ENCODE measurements around the gene CPAMD8.
"Not testable (repeated sequence)": the region's sequence is repeated elsewhere in the genome, so short reads cannot be mapped to it uniquely, and the experiment has no call there.

Gene CPAMD8

DNA sequence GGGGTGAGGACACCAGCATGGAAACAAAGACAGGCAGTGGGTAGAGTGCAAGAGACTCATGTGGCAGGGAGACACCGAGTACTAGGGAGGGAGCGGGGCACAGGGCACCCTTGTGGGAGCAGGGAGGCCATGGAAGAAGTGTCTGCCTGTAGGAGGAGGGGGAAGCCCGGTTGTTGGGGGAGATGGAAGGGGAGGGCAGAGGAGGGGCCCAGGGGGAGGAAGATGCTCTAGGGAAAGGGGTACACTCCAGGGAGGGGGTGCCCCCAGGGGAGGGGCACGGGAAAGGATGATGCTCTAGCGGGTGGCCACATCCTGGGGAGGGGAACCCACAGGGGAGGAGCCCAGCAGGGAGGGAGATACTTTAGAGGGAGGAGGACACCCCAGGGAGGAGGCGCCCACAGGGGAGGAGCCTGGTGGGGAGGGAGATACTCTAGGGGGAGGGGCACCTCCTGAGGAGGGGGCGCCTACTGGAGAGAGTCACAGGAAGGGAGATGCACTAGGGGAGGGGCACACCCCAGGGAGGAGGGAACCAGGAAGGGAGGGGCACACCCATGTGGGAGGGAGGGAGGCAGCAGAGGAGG lies 24.9 kb downstream of the CPAMD8 start:
- no peak for DNase-seq (ENCODE audit: low spot score)

DNA sequence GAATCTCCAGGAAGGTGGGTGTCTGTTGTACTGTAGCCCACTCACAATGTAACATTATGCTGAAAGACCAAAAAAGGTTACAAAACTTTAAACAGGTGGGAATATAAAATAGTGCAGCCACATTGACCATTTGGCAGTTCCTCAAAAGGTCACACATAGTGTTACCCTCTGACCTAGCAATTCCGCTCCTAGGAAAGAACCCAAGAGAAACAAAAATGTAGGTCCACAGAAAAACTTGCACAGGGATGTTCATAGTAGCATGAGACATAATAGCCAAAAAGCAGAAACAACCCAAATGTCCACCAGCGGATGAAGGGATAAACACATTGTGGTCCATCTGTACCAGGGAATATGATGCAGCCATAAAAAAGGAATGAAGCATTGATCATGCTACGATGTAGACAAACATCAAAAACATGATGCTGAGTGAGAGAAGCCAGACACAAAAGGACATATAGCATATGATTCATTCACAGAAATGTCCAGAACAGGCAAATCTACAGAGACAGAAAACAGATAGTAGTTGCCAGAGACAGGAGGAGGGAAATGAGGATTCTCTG lies 27.9 kb downstream of the CPAMD8 start:
- DNase-seq (ENCODE audit: low spot score), result no peak

DNA sequence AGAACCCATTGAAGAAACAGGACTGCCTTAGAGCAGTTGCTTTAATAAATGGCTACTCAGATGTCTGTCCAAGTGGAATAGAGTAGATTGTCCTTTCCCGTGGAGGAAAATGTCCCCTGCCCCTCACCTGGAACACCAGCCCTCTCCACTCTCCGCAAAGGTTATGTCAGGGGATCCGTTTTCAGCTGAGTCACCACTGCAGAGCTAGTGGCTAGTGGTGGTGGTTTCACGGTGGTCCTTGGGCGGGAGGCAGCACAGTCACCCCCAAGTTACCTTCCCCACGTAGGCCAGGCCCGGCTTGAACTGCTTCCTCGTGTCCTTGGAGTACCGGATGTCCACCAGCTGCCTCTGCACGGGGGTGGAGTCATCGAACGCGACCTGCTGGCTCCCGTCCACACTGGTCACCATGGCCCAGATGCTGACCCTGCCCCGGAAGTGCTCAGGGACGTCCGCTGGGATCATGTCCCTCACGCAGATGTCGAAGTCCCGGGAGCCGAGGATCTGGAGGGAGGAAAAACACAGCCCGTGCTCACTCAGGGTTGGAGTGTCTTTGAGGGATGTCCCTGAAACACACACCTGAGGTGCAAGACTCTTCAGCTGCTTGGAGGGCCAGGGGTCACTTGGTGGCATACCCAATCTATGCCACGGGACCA lies 29.6 kb downstream of the CPAMD8 start:
- not testable (repeated sequence) for DNase-seq (ENCODE audit: low spot score)

DNA sequence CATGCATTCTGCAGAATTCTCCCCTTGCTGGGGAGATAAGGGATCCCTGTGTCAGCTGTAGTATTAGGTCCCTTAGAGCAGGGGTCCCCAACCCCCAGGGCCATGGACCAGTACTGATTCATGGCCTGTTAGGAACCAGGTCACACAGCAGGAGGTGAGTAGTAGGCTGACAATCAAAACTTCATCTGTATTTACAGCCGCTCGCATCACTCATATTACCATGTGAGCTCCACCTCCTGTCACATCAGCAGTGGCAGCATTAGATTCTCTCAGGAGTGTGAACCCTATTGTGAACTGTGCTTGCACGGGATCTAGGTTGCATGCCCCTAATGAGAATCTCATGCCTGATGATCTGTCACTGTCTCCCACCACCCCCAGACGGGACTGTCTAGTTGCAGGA lies 37.9 kb downstream of the CPAMD8 start:
- no peak for DNase-seq (ENCODE audit: low spot score)

DNA sequence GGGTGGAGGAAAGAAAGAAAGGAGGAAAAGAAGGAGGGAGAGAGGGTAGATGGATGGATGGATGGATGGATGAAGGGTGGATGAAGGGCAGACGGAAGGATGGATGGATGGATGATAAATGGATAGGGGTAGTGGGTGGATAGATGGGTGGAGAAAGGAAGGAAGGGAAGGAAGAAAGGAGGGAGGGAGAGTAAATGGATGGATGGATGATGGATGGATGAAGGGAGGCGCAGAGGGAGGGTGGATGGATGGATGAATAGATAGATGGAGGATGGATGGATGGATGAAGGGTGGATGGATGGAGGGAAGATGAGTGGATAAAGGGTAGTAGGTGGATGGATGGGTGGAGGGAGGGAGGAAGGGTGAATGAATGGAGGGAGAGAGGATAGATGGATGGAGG lies 41.2 kb downstream of the CPAMD8 start:
- DNase-seq (ENCODE audit: low spot score), result no peak

DNA sequence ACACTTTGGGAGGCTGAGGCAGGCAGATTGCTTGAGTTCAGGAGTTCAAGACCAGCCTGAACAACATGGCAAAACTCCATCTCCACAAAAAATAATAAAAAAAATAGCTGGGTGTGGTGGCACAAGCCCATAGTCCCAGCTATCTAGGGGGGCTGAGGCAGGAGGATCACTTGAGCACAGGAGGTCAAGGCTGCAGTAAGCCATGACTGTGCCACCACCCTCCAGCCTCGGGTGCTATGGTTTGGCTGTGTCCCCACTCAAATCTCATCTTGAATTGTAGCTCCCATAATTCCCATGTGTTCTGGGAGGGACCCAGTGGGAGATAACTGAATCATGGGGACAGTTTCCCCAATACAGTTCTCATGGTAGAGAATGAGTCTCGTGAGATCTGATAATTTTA lies 44.0 kb downstream of the CPAMD8 start:
- DNase-seq (ENCODE audit: low spot score), result not testable (repeated sequence)

DNA sequence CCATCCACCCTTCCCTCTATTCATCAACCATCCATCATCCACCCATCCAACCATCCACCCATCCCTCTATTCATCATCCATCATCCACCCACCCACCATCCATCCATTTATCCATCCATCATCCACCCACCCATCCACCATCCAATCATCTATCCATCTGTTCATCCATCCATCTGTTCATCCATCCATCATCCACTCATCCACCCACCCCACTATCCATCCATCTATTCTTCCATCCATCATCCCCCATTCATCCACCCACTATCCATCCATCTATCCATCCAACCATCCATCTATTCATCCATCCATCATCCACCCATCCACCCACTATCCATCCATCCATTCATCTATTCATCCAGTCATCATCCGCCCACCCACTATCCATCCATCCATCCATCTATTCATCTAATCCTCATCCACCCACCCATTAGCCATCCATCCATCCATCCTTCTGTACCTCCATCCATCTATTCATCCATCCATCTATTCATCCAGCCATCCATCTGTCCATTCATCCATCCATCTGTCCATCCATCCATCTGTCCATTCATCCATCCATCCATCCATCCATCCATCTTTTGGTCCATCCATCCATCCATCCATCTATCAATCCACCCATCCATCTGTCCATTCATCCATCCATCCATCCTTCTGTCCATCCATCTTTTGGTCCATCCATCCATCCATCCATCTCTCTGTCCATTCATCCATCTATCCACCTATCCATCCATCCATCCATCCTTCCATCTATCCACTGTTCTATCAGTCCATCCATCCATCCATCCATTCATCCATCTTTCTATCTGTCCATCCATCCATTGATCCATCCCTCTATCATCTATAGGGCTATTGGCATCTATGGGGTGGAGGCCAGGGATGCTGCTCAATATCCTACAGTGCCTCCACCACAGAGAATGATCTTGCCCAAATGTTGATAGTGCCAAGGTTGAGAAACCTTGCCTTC lies 47.5 kb downstream of the CPAMD8 start:
- no peak for DNase-seq (ENCODE audit: low spot score)

DNA sequence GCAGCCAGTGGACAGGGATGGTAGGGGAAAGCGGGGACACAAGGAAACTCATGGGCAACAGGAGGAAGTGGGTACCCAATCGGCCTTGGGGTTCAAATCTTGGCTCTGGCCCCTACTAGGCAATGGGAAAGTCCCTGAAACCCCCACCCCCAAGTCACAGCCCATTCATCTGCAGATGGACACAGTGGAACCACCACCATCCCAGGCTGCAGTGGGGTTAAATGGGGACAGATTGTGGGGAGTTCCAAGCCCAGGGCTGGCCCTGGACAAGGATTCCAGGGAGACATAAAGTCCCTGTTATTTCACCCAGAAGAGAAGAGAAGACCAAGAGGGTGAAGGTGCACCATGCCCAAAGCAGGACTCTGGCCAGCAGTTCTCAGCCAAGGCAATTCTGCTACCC lies 48.5 kb downstream of the CPAMD8 start:
- no peak for DNase-seq (ENCODE audit: low spot score)

DNA sequence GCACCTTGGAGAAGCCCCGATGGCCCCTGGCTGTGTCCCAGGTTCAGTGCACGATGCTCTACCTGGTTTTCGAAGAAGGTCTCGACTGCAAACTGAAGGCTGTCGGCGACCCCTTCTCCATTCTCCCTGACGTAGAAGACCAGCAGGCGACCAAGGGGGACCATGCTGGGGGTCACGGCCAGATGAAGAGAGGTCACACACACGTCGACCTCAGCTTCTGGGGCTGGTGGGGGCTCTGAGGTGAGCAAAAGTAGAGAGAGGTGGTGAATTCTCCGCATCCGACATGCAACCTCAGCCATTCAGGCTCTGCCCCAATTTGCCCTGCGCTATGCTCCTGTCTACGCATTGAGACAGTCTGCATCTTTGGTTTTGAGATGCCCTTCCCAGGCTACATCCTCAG lies 49.3 kb downstream of the CPAMD8 start:
- DNase-seq (ENCODE audit: low spot score), result no peak

DNA sequence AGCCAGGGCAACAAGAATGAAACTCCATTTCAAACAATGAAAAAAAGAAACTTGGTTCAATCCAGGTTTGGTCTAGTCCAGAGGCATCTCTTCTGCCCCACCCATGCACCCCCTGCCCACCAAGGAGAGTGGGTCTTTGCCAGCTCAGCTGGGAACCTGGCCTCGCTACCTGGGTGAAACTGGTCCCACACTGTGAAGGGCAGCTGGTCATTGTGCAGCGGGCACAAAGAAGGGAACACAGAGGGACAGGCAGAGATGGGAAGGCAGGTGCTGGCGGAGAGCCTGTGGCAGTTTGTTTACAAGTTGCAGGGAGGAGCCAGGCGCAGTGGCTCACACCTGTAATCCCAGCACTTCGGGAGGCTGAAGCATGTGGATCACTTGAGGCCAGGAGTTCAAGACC lies 50.2 kb downstream of the CPAMD8 start:
- no peak for DNase-seq (ENCODE audit: low spot score)

DNA sequence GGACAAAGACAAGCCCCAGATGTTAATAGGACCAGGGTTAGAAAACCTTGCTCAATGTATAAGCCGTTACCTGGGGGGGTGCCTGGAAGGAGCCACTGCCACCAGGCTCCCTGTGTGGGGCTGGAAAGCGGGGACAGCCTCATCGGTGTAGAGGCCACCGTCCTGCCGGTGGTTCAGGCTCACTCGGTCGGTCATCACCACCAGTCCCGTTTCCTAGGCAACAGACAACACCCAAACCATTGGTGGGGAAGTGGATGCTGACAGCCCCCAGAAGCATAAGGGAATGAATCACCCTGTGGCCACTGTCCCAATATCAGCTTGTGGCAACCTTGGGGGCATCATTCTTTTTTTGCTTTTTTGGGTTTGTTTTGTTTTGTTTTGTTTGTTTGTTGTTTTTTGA lies 55.8 kb downstream of the CPAMD8 start:
- no peak for DNase-seq (ENCODE audit: low spot score)

DNA sequence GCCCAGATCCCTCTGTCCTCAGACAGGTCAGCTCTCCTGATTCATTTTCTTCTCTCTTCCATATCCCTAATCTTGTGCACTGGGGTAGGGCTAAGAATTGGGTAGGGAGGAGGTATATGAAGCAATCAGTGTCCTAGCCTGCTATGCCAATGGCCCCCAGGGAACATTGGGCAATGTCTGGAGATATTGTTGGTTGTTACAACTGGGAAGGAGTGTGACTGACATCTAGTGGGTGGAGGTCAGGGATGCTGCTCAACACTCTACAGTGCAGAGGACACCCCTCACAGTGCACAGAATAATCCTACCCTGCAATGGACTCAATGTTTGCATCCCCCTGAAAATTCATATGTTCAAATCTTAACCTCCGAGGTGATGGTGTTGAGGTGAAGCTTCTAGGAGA lies 57.5 kb downstream of the CPAMD8 start:
- no peak for DNase-seq (ENCODE audit: low spot score)

DNA sequence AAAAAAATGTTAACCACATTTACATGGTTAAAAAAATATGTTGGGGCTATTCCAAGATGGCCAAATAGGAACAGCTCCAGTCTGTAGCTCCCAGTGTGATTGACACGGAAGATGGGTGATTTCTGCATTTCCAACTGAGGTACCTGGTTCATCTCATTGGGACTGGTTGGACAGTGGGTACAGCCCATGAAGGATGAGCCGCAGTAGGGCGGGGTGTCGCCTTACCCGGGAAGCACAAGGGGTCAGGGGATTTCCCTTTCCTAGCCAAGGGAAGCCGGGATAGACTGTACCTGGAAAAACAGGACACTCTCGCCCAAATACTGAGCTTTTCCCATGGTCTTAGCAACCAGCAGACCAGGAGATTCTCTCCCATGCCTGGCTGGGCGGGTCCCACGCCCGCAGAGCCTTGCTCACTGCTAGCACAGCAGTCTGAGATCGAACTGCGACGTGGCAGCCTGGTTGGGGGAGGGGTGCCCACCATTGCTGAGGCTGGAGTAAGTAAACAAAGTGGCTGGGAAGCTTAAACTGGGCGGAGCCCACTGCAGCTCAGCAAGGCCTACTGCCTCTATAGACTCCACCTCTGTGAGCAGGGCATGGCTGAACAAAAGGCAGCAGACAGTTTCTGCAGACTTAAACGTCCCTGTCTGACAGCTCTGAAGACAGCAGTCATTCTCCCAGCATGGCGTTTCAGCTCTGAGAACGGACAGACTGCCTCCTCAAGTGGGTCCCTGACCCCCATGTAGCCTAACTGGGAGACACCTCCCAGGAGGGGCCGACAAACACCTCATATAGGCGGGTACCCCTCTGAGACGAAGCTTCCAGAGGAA lies 65.4 kb downstream of the CPAMD8 start:
- not testable (repeated sequence) for DNase-seq (ENCODE audit: low spot score)

DNA sequence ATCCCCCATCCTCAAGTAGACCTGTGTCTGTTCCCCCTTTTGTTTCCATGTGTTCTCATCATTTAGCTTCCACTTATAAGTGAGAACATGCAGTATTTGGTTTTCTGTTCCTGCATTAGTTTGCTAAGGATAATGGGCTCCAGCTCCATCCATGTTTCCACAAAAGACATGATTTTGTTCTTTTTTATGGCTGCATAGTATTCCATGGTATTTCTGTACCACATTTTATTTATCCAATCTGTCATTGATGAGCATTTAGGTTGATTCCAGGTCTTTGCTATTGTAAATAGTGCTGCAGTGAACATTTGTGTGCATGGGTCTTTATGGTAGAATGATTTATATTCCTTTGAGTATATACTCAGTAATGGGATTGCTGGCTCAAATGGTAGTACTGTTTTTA lies 68.3 kb downstream of the CPAMD8 start:
- DNase-seq (ENCODE audit: low spot score), result not testable (repeated sequence)

DNA sequence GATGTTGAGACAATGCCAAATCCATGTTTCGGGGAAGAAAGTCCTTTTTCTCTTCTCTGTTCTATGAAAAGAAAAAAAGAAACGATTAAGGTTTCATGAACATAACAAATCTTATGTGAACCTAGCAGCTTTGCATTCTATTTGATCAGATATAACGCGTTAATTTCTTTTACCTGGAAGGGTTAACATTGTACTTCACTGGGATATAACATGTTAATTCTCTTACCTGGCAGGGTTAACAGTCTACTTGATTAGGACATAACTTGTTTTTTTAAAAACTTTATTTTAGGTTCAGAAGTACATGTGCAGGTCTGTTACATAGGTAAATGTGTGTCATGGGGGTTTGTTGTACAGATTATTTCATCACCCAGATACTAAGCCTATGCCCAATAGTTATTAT lies 68.8 kb downstream of the CPAMD8 start:
- no peak for DNase-seq (ENCODE audit: low spot score)

DNA sequence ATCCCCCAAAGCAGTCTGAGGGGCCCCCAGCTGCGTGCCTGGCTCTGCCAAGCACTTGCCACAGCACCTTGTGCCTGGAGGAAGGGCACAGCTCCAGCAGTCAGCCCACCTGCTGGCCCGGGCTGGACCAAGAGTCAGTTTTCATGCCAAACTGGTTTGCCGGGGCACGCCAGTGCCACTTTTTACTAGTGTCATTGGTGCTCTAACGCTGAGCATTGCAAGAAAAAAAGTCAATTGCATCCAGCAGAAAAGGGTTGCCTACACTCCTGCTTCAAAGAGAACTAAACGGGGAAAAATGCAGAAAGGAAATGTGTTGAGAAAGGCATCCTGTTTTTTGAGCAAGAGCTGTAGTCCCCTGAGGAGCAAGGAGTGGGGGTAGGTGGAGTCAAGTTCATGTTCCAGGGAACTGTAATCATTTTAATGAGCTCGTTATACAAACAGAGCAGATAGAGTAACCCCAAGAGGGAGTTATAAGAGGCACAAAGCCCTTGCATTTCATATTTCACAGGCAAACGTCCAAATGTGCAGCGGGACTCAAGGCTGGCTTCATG lies 69.4 kb downstream of the CPAMD8 start:
- no peak for DNase-seq (ENCODE audit: low spot score)

DNA sequence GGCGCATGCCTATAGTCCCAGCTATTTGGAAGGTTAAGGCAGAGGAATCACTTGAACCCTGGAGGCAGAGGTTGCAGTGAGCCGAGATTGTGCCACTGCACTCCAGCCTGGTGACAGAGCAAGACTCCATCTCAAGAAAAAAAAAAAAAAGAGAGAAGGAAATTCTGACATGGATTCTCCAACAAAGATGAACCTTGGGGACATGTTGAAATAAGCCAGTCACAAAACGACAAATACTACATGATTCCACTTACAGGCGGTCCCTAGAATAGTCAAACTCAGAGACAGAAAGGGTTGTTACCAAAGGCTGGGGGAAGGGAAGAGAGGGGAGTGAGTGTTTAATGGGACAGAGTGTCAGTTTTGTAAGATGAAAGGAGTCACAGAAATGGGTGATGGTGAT lies 71.4 kb downstream of the CPAMD8 start:
- no peak for DNase-seq (ENCODE audit: low spot score)

DNA sequence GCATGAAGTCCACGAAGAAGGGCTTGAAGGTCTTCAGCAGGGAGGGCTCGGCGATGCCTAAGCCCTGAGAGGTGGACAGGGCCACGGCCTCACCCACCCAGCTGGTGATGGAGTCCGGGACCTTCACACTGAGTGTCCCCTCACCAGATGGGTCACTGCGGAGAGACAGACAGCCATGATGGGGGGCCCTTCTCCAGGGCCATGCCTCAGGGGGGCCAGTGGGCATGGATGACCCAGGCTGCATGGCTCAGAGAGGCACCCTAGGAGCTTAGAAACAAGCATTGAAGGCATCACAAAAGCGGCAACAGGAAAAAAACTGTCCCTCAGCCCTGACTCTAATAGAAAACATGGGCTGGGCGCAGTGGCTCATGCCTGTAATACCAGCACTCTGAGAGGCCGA lies 74.6 kb downstream of the CPAMD8 start:
- no peak for DNase-seq (ENCODE audit: low spot score)

DNA sequence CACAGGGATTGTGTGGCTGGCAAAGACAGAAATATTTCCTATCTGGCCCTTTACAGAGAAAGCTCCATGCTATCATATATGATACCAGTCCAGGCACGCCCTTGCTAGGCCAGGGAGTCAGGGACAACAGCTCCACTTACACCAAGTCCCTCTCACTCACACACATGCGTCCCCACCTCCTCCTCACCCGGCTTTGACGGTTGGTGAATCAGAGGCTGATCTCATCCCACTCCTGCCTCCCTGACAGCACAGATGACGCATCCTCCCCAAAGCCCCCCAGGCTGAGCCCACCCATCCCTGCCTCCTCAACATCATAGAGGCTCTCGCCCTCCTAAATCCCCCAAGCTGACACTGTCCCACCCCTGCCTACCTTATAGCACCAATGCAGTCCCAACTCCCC lies 75.1 kb downstream of the CPAMD8 start:
- DNase-seq (ENCODE audit: low spot score), result no peak

DNA sequence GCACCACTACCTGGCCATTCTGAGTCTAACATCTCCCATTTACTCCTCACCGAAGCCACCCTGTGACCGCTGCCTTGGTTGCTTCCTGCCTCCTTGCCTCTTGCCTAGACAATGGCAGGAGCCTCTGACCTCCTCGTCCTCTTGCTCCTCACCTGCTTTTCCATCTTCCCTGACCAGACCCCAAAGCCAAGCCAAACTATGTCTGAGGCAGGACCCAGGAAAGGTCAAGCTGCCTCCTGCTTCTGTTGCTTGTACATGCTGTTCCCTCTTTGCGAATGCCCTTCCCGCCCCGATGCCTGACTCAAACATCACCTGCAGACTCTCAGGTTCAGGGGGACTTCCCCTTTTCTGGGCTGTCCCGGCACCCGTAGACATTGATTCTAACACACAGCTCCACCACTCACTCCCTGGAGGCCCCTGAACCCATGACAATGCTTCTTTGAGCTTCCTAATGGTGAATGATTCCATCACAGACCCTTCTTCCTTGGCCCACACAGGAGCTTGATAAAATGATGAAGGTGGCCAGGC lies 77.0 kb downstream of the CPAMD8 start:
- no peak for DNase-seq (ENCODE audit: low spot score)
